Measurements from ENCODE around the gene HOXD4. TPM values are rescaled to one million over a fixed set of nuclear protein-coding genes. Genes with fewer than 3 reads are reported as not detected.

Gene HOXD4
- polyA plus RNA-seq, 2 of the 4 experiments (the other 2 are of a cell fraction): 0.27 to 0.87 TPM

GRCh38 chr2:176146645-176147044 is 4.7 kb upstream of the HOXD4 start:
- CTCF ChIA-PET: interaction anchor here (1.2 to 11.6 kb wide), 3 partner anchors 308 to 507 kb away, joined by 5 to 196 read pairs (median 5); no protein-coding TSS in a partner anchor
- no peak for FAIRE-seq
- H3K4me3 ChIP-seq: no peak overlapping the region

GRCh38 chr2:176147210-176147799 is 4.0 kb upstream of the HOXD4 start:
- no peak for DNase-seq (ENCODE audit: low read depth in 1 of 2, low spot score in 1 of 2)
- CTCF ChIA-PET: interaction anchor here (1.8 to 11.6 kb wide), 2 partner anchors 308 to 506 kb away, joined by 5 to 196 read pairs; no protein-coding TSS in a partner anchor

More at GRCh38 chr2:176146645-176147044, 4.7 kb upstream of the HOXD4 start:
- no peak overlapping the region for H3K27ac ChIP-seq
- H3K9me3 ChIP-seq: no peaks in the 10 kb centered on the region
- TF ChIP-seq ZC3H11A (IDR thresholded peaks at IDR 0.05) (no peak), CTCF (IDR thresholded peaks at IDR 0.05) (no peak), NPAS2 (CRISPR knock-in tag; IDR thresholded peaks at IDR 0.05; ENCODE audit: borderline replicate concordance) (no peak)
- DNase-seq (ENCODE audit: low read depth in 1 of 2, low spot score in 1 of 2) (no peak), ATAC-seq (no peak)
- POLR2A ChIA-PET: no interaction called here
- no peaks in the 10 kb centered on the region for H3K4me1 ChIP-seq
- no peak overlapping the region for H3K4me2 ChIP-seq

More at GRCh38 chr2:176147210-176147799, 4.0 kb upstream of the HOXD4 start:
- no peaks in the 10 kb centered on the region for H3K9me3 ChIP-seq
- 80% methylated on average over 32 of the region's 32 CpGs for WGBS (ENCODE audit: missing lambda C conversion rate)
- no peak overlapping the region for H3K4me2 ChIP-seq
- FAIRE-seq (no peak), ATAC-seq (no peak)
- POLR2A ChIA-PET: no interaction called here
- TF ChIP-seq USF2 (IDR thresholded peaks at IDR 0.05) (no peak), POLR2AphosphoS2 (conservative IDR thresholded peaks at IDR 0.05; ENCODE audit: low read length) (no peak), POLR2A (IDR thresholded peaks at IDR 0.05; ENCODE audit: low read length) (no peak), ESRRA (IDR thresholded peaks at IDR 0.05; ENCODE audit: borderline replicate concordance, low read length) (no peak), ZNF302 (CRISPR knock-in tag; IDR thresholded peaks at IDR 0.05) (no peak), HOXA7 (CRISPR knock-in tag; IDR thresholded peaks at IDR 0.05) (no peak), CHD4 (IDR thresholded peaks at IDR 0.05; ENCODE audit: borderline replicate concordance) (no peak), NR3C1 (IDR thresholded peaks at IDR 0.05) (no peak), CTCF (IDR thresholded peaks at IDR 0.05) (no peak), FOSB (CRISPR knock-in tag; IDR thresholded peaks at IDR 0.05) (no peak), PHF8 (IDR thresholded peaks at IDR 0.05; ENCODE audit: borderline replicate concordance, low read depth) (no peak), FOSL2 (IDR thresholded peaks at IDR 0.05) (no peak), FOSL2 (CRISPR knock-in tag; IDR thresholded peaks at IDR 0.05) (no peak), MAX (IDR thresholded peaks at IDR 0.05) (no peak), KDM1A (IDR thresholded peaks at IDR 0.05; ENCODE audit: low read depth) (no peak), NPAS2 (CRISPR knock-in tag; IDR thresholded peaks at IDR 0.05; ENCODE audit: borderline replicate concordance) (no peak), RARB (CRISPR knock-in tag; IDR thresholded peaks at IDR 0.05) (no peak), KDM5A (IDR thresholded peaks at IDR 0.05) (no peak), SREBF2 (IDR thresholded peaks at IDR 0.05) (no peak)
- TF ChIP-seq, protein P1, sequence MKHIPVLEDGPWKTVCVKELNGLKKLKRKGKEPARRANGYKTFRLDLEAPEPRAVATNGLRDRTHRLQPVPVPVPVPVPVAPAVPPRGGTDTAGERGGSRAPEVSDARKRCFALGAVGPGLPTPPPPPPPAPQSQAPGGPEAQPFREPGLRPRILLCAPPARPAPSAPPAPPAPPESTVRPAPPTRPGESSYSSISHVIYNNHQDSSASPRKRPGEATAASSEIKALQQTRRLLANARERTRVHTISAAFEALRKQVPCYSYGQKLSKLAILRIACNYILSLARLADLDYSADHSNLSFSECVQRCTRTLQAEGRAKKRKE (CRISPR knock-in tag; IDR thresholded peaks at IDR 0.05; ENCODE audit: low read depth): no peak
- TF ChIP-seq, protein P2, sequence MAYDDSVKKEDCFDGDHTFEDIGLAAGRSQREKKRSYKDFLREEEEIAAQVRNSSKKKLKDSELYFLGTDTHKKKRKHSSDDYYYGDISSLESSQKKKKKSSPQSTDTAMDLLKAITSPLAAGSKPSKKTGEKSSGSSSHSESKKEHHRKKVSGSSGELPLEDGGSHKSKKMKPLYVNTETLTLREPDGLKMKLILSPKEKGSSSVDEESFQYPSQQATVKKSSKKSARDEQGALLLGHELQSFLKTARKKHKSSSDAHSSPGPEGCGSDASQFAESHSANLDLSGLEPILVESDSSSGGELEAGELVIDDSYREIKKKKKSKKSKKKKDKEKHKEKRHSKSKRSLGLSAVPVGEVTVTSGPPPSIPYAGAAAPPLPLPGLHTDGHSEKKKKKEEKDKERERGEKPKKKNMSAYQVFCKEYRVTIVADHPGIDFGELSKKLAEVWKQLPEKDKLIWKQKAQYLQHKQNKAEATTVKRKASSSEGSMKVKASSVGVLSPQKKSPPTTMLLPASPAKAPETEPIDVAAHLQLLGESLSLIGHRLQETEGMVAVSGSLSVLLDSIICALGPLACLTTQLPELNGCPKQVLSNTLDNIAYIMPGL (CRISPR knock-in tag; IDR thresholded peaks at IDR 0.05; ENCODE audit: borderline replicate concordance): no peak
- no peaks in the 10 kb centered on the region for H3K4me1 ChIP-seq
- no peak overlapping the region for H3K27ac ChIP-seq
- H3K4me3 ChIP-seq: no peak overlapping the region
